HEK293 (cell line): ENCODE data around the gene TMEM63B.
A peak's percentile ranks its signal among the peaks of the same experiment; 100 is the strongest.

Source experiments
- CTCF ChIA-PET: fragments of 350-600 bp; formaldehyde crosslinking; extraction: SDS; loops from one replicate; lab custom pipeline; 2021; ENCODE audit warnings: antibody characterized with exemption; lab: Yijun Ruan, JAX
- POLR2A ChIA-PET: fragments of 300-600 bp; formaldehyde crosslinking; extraction: SDS; loops from one replicate; lab custom pipeline; 2020; ENCODE audit warnings: antibody characterized with exemption, inconsistent platforms; lab: Yijun Ruan, JAX
- H3K27ac ChIP-seq: fragments of 200-500 bp; sonication (Bioruptor generic); 2 replicates; pipeline ENCODE4 v1.5.1; 2014; ENCODE audit warnings: low read depth, low read length, control low read depth, inconsistent platforms; ENCODE audit errors: extremely low read depth
- H3K36me3 ChIP-seq, 2 experiments: fragments of 200-500 bp in 1 of 2; sonication (Bioruptor generic) in 1 of 2; 1 replicate in 1 of 2; 2 replicates in 1 of 2; pipeline ENCODE4 v1.5.1; 2014 to 2017; ENCODE audit warnings: inconsistent platforms in 2 of 2, low read length in 2 of 2; ENCODE audit not compliant: control insufficient read depth in 2 of 2, insufficient read depth in 1 of 2
- H3K4me1 ChIP-seq: fragments of 200-500 bp; sonication (Bioruptor generic); 2 replicates; pipeline ENCODE4 v1.5.1; 2014; ENCODE audit warnings: mild to moderate bottlenecking, low read length, inconsistent platforms; ENCODE audit not compliant: control insufficient read depth, insufficient read depth
- H3K4me3 ChIP-seq: 2 replicates; pipeline ENCODE4 v1.5.1; 2011; ENCODE audit warnings: low read depth, mild to moderate bottlenecking, control low read depth, low read length, moderate library complexity
- H3K9me3 ChIP-seq: fragments of 200-500 bp; sonication (Bioruptor generic); 2 replicates; pipeline ENCODE4 v1.5.1; 2014; ENCODE audit warnings: low read depth, low read length, inconsistent platforms; ENCODE audit not compliant: control insufficient read depth, insufficient read depth
- BCL11A ChIP-seq: fragments of 450-650 bp; formaldehyde crosslinking; IDR thresholded peaks from 2 replicates; pipeline ENCODE4 v1.5.1; 2016; ENCODE audit warnings: low read depth, missing biosample characterization, missing genetic modification characterization
- EGR2 ChIP-seq: fragments of 450-650 bp; formaldehyde crosslinking; IDR thresholded peaks from 2 replicates; pipeline ENCODE4 v1.5.1; 2016; ENCODE audit warnings: low read depth, missing biosample characterization, missing genetic modification characterization
- GLIS1 ChIP-seq: fragments of 450-650 bp; formaldehyde crosslinking; IDR thresholded peaks from 2 replicates; pipeline ENCODE4 v1.5.1; 2016; ENCODE audit warnings: missing biosample characterization, missing genetic modification characterization
- IKZF3 ChIP-seq: fragments of 450-650 bp; IDR thresholded peaks from 2 replicates; pipeline ENCODE4 v1.5.0; 2018; ENCODE audit warnings: missing biosample characterization, mild to moderate bottlenecking, missing genetic modification characterization, moderate library complexity
- KLF7 ChIP-seq: fragments of 450-650 bp; formaldehyde crosslinking; IDR thresholded peaks from 2 replicates; pipeline ENCODE4 v1.5.1; 2016; ENCODE audit warnings: missing biosample characterization, missing genetic modification characterization, borderline replicate concordance
- MZF1 ChIP-seq: fragments of 450-650 bp; formaldehyde crosslinking; IDR thresholded peaks from 2 replicates; pipeline ENCODE4 v1.5.1; 2017; ENCODE audit warnings: missing biosample characterization, missing genetic modification characterization, borderline replicate concordance
- PRDM1 ChIP-seq: fragments of 450-650 bp; formaldehyde crosslinking; IDR thresholded peaks from 2 replicates; pipeline ENCODE4; 2016; ENCODE audit warnings: missing biosample characterization, missing genetic modification characterization
- ZIC2 ChIP-seq: fragments of 450-650 bp; formaldehyde crosslinking; IDR thresholded peaks from 2 replicates; pipeline ENCODE4 v1.5.1; 2016; ENCODE audit warnings: missing biosample characterization, missing genetic modification characterization
- ZNF18 ChIP-seq: fragments of 450-650 bp; formaldehyde crosslinking; IDR thresholded peaks from 2 replicates; pipeline ENCODE4 v1.5.1; 2016; ENCODE audit warnings: missing biosample characterization, missing genetic modification characterization
- ZNF280D ChIP-seq: fragments of 450-650 bp; formaldehyde crosslinking; IDR thresholded peaks from 2 replicates; pipeline ENCODE4 v1.5.1; 2016; ENCODE audit warnings: missing biosample characterization, missing genetic modification characterization
- ZNF580 ChIP-seq: fragments of 450-650 bp; formaldehyde crosslinking; IDR thresholded peaks from 2 replicates; pipeline ENCODE4 v1.5.1; 2016; ENCODE audit warnings: missing biosample characterization, missing genetic modification characterization
- ZNF600 ChIP-seq: fragments of 450-650 bp; formaldehyde crosslinking; IDR thresholded peaks from 2 replicates; pipeline ENCODE4 v1.5.1; 2016; ENCODE audit warnings: missing biosample characterization, missing genetic modification characterization
- ZNF621 ChIP-seq: fragments of 450-650 bp; formaldehyde crosslinking; IDR thresholded peaks from 2 replicates; pipeline ENCODE4 v1.5.1; 2017; ENCODE audit warnings: missing biosample characterization, missing genetic modification characterization
- ZNF660 ChIP-seq: fragments of 450-650 bp; IDR thresholded peaks from 2 replicates; pipeline ENCODE4 v1.5.1; 2018; ENCODE audit warnings: missing biosample characterization, mild to moderate bottlenecking, missing genetic modification characterization
- ZNF664 ChIP-seq: fragments of 450-650 bp; formaldehyde crosslinking; IDR thresholded peaks from 2 replicates; pipeline ENCODE4 v1.5.1; 2016; ENCODE audit warnings: missing biosample characterization, missing genetic modification characterization

TMEM63B gene

GRCh38 chr6:44119704-44120262, 7.6 kb upstream of the TMEM63B start:
- Histone ChIP-seq H3K4me1 (peaks cover 29% of the 10 kb centered on the region), H3K9me3 (no peaks in the 10 kb centered on the region)
- POLR2A ChIA-PET: no interaction called here
- TF ChIP-seq ZNF660 (no peak), ZNF580 (no peak), ZNF600 (peak; percentile 63)
- TF ChIP-seq, all 188 proteins: peak for 1
- Histone ChIP-seq H3K4me3 (no peak overlapping the region), H3K36me3 (peaks cover 13 to 20% of the 10 kb centered on the region in 2 experiments), H3K27ac (no peak overlapping the region)
- CTCF ChIA-PET: interaction anchor here (0.7 to 2.0 kb wide), 4 partner anchors 45 to 137 kb away, joined by 3 to 6 read pairs (median 4); no protein-coding TSS in a partner anchor

GRCh38 chr6:44120692-44121443, 6.5 kb upstream of the TMEM63B start:
- Histone ChIP-seq H3K4me1 (peaks cover 32% of the 10 kb centered on the region), H3K36me3 (peaks cover 6 to 16% of the 10 kb centered on the region in 2 experiments), H3K27ac (no peak overlapping the region), H3K4me3 (no peak overlapping the region), H3K9me3 (no peaks in the 10 kb centered on the region)
- ChIA-PET POLR2A (interaction anchor here (0.5 to 0.6 kb wide), 2 partner anchors 58 to 168 kb away, joined by 3 to 4 read pairs; no protein-coding TSS in a partner anchor), CTCF (interaction anchor here (0.6 to 1.3 kb wide), 6 partner anchors 23 to 146 kb away, joined by 3 to 5 read pairs (median 3); no protein-coding TSS in a partner anchor)
- TF ChIP-seq KLF7 (tag by site-specific recombination) (no peak), EGR2 (tag by site-specific recombination) (peak; percentile 21; the same call in 1 of the 2 replicates), GLIS1 (tag by site-specific recombination) (peak; percentile 95), ZNF621 (no peak), IKZF3 (tag by site-specific recombination) (0 out of 2 replicates have a peak, but pooled peaks have one; percentile 17), ZIC2 (tag by site-specific recombination) (peak; percentile 30; the same call in 1 of the 2 replicates), ZNF664 (tag by site-specific recombination) (peak; percentile 33; the same call in 1 of the 2 replicates)

- ChIA-PET CTCF (interaction anchor here (0.6 to 1.2 kb wide), 3 partner anchors 23 to 141 kb away, joined by 3 to 4 read pairs (median 3); no protein-coding TSS in a partner anchor), POLR2A (interaction anchor here (0.5 to 1.6 kb wide), 4 partner anchors 9 to 134 kb away, joined by 3 to 5 read pairs (median 4); partner anchors contain the start of genes HSP90AB1 and SLC35B2)
- peaks cover 32% of the 10 kb centered on the region for H3K4me1 ChIP-seq
- H3K36me3 ChIP-seq: peaks cover 0 to 17% of the 10 kb centered on the region in 2 experiments; a peak in 2 of 3 replicates
- H3K27ac ChIP-seq: no peak overlapping the region
- TF ChIP-seq PRDM1 (tag by site-specific recombination) (peak; percentile 84), ZNF280D (tag by site-specific recombination) (no peak)
- H3K4me3 ChIP-seq: no peak overlapping the region
- H3K9me3 ChIP-seq: no peaks in the 10 kb centered on the region
Observed at GRCh38 chr6:44122801-44123200, 4.6 kb upstream of the TMEM63B start.

- peaks cover 0 to 17% of the 10 kb centered on the region in 2 experiments; a peak in 2 of 3 replicates for H3K36me3 ChIP-seq
- no peak overlapping the region for H3K4me3 ChIP-seq
- H3K9me3 ChIP-seq: no peaks in the 10 kb centered on the region
- ChIA-PET POLR2A (interaction anchor here (0.5 to 1.6 kb wide), 2 partner anchors 82 to 123 kb away, joined by 3 to 4 read pairs; partner anchors contain the start of gene HSP90AB1), CTCF (interaction anchor here (1.0 to 1.2 kb wide), 2 partner anchors 24 to 26 kb away, joined by 3 to 4 read pairs; no protein-coding TSS in a partner anchor)
- peaks cover 32% of the 10 kb centered on the region for H3K4me1 ChIP-seq
- H3K27ac ChIP-seq: no peak overlapping the region
- TF ChIP-seq ZNF18 (tag by site-specific recombination): peak; percentile 72
- TF ChIP-seq BCL11A (tag by site-specific recombination): no peak
- TF ChIP-seq MZF1: peak; percentile 80; the same call in 1 of the 2 replicates
Observed at GRCh38 chr6:44123544-44123943, 3.8 kb upstream of the TMEM63B start.
